GM23338 (cell line): ENCODE measurements around the gene WNT1. TPM values are rescaled to one million over a fixed set of nuclear protein-coding genes. Genes with fewer than 3 reads are reported as not detected.

ENCODE experiments used
- ATAC-seq: fragments of 200-7000 bp; cut with Tn5 transposase; 3 replicates; pipeline ENCODE4 v1.9.1; 2020
- DNase-seq: peaks from one replicate; pipeline ENCODE4 v3.0.0-alpha.2; 2015; ENCODE audit warnings: low spot score
- H2AFZ ChIP-seq: fragments of 200-600 bp; sonication (generic); 2 replicates; pipeline ENCODE4 v1.8.0; 2016; ENCODE audit warnings: antibody characterized with exemption, mild to moderate bottlenecking, moderate library complexity
- H3F3A ChIP-seq: fragments of 200-600 bp; sonication (generic); replicated peaks from 2 replicates; pipeline ENCODE4 v1.8.0; 2017; ENCODE audit warnings: antibody characterized with exemption, mixed run types, low read depth
- H3K27ac ChIP-seq: fragments of 200-600 bp; sonication (generic); 2 replicates; pipeline ENCODE4 v1.6.1; 2016; ENCODE audit warnings: low read depth
- H3K27me3 ChIP-seq: fragments of 200-600 bp; sonication (generic); 2 replicates; pipeline ENCODE4 v1.8.0; 2016; ENCODE audit warnings: mild to moderate bottlenecking, mixed run types, moderate library complexity; ENCODE audit not compliant: insufficient read depth
- H3K36me3 ChIP-seq: fragments of 200-600 bp; sonication (generic); 2 replicates; pipeline ENCODE4 v1.8.0; 2016; ENCODE audit warnings: mild to moderate bottlenecking; ENCODE audit not compliant: insufficient read depth
- H3K4me1 ChIP-seq: fragments of 200-600 bp; sonication (generic); 2 replicates; pipeline ENCODE4 v1.8.0; 2016; ENCODE audit warnings: mild to moderate bottlenecking, moderate library complexity; ENCODE audit not compliant: insufficient read depth
- H3K4me2 ChIP-seq: fragments of 200-600 bp; sonication (generic); 2 replicates; pipeline ENCODE4 v1.7.1; 2017; ENCODE audit warnings: mixed run types
- H3K4me3 ChIP-seq: fragments of 200-600 bp; sonication (generic); 2 replicates; pipeline ENCODE4 v1.6.1; 2016; ENCODE audit warnings: mixed run types
- H3K79me2 ChIP-seq: fragments of 200-600 bp; sonication (generic); replicated peaks from 2 replicates; pipeline ENCODE4 v1.8.0; 2017; ENCODE audit warnings: mild to moderate bottlenecking; ENCODE audit not compliant: insufficient read depth
- H3K9me2 ChIP-seq: fragments of 200-600 bp; sonication (generic); 2 replicates; pipeline ENCODE4 v1.8.0; 2017; ENCODE audit not compliant: insufficient read depth
- H4K20me1 ChIP-seq: fragments of 200-600 bp; sonication (generic); replicated peaks from 2 replicates; pipeline ENCODE4 v1.8.0; 2017; ENCODE audit warnings: mild to moderate bottlenecking; ENCODE audit not compliant: insufficient read depth
- H3K27ac Mint-ChIP-seq: 2 replicates; pipeline ENCODE4 v1.8.0; 2020; ENCODE audit warnings: inconsistent platforms, mild to moderate bottlenecking, moderate library complexity, mixed read lengths
- H3K27me3 Mint-ChIP-seq: 3 replicates; pipeline ENCODE4 v1.8.0; 2022; ENCODE audit warnings: low read depth, mild to moderate bottlenecking, moderate library complexity, mixed read lengths, inconsistent platforms; ENCODE audit not compliant: insufficient read depth, poor library complexity
- H3K36me3 Mint-ChIP-seq: 3 replicates; pipeline ENCODE4 v1.8.0; 2021; ENCODE audit warnings: low read depth, mild to moderate bottlenecking, inconsistent platforms, moderate library complexity, mixed read lengths
- H3K4me1 Mint-ChIP-seq: 3 replicates; pipeline ENCODE4 v1.8.0; 2020; ENCODE audit warnings: mild to moderate bottlenecking, inconsistent platforms, mixed read lengths
- H3K4me3 Mint-ChIP-seq: 3 replicates; pipeline ENCODE4 v1.8.0; 2021; ENCODE audit warnings: moderate library complexity, mild to moderate bottlenecking, inconsistent platforms, mixed read lengths
- H3K9me3 Mint-ChIP-seq: 3 replicates; pipeline ENCODE4 v1.8.0; 2020; ENCODE audit warnings: moderate library complexity, mild to moderate bottlenecking, inconsistent platforms, mixed read lengths
- CREB1 ChIP-seq: fragments of 250-450 bp; sonication (Bioruptor Pico); IDR thresholded peaks from 2 replicates; pipeline ENCODE4 v1.5.0; 2020; ENCODE audit warnings: low read depth, mild to moderate bottlenecking, moderate library complexity
- CTCF ChIP-seq, 2 experiments: fragments of 200-600 bp in 1 of 2; sonication (generic) in 1 of 2; conservative IDR thresholded peaks; 2 replicates each; pipeline versions ENCODE4 v1.5.1 to v1.6.1; 2016 to 2017; ENCODE audit warnings: antibody characterized with exemption in 2 of 2, low read depth in 2 of 2, mild to moderate bottlenecking in 2 of 2, moderate library complexity in 1 of 2
- ETS1 ChIP-seq: IDR thresholded peaks from 2 replicates; pipeline ENCODE4 v1.6.1; 2016; ENCODE audit warnings: antibody characterized with exemption
- EZH2 ChIP-seq: fragments of 200-600 bp; sonication (generic); IDR thresholded peaks from one replicate; pipeline ENCODE4 v1.8.0; 2017; ENCODE audit warnings: antibody characterized with exemption, mild to moderate bottlenecking, low read depth; ENCODE audit not compliant: unreplicated experiment
- NANOG ChIP-seq: IDR thresholded peaks from 2 replicates; pipeline ENCODE4 v1.6.1; 2016; ENCODE audit warnings: antibody characterized with exemption, borderline replicate concordance
- POLR2AphosphoS5 ChIP-seq: IDR thresholded peaks from 2 replicates; pipeline ENCODE4 v1.6.1; 2016; ENCODE audit warnings: antibody characterized with exemption, low read depth
- REST ChIP-seq: IDR thresholded peaks from one replicate; pipeline ENCODE4 v1.6.1; 2018; ENCODE audit warnings: antibody characterized with exemption; ENCODE audit not compliant: unreplicated experiment
- ZNF462 ChIP-seq: fragments of 250-450 bp; sonication (Bioruptor Pico); IDR thresholded peaks from 2 replicates; pipeline ENCODE4 v1.5.0; 2020; ENCODE audit warnings: mild to moderate bottlenecking, moderate library complexity
- polyA plus RNA-seq: library from polyadenylated mRNA; unstranded; fragments of >200 nt; fragmentation: Nextera tagmentation; extraction: Ambion mirVana; gene quantifications from 2 replicates; pipeline ENCODE4 v1.2.1, GENCODE V29; 2016
- total RNA-seq: library from RNA; depleted of rRNA; stranded (reverse); fragments of >200 nt; shearing (Covaris generic); gene quantifications from 2 replicates; pipeline ENCODE4 v1.2.3, GENCODE V29; 2014

WNT1 gene
- total and polyA plus RNA-seq, 2 experiments from 2014 or later: not detected

- Histone ChIP-seq H3K4me3 (peak within 1 kb of the TSS; percentile 81), H4K20me1 (peaks cover 4% of the 10 kb centered on the region; the same call in 1 of the 2 replicates), H3F3A (peaks cover 16% of the 10 kb centered on the region; the same call in 1 of the 2 replicates), H3K27ac (peak within 1 kb of the TSS; percentile 97), H3K79me2 (no peaks in the 10 kb centered on the region), H3K27me3 (no peaks in the 10 kb centered on the region), H3K4me2 (peak within 1 kb of the TSS; percentile 88), H3K36me3 (peaks cover 15% of the 10 kb centered on the region), H3K9me2 (no peaks in the 10 kb centered on the region), H3K4me1 (peaks cover 5% of the 10 kb centered on the region; the same call in 1 of the 2 replicates), H2AFZ (peak within 1 kb of the TSS; percentile 91)
- Mint-ChIP-seq H3K27ac (peak within 1 kb of the TSS; percentile 97), H3K9me3 (no peaks in the 10 kb centered on the region), H3K36me3 (peaks cover 25% of the 10 kb centered on the region), H3K4me1 (peaks cover 18% of the 10 kb centered on the region; the same call in 2 of the 3 replicates), H3K27me3 (peaks cover 20% of the 10 kb centered on the region), H3K4me3 (peak within 1 kb of the TSS; percentile 93)
- peak; percentile 99 for DNase-seq
- ATAC-seq: peak; percentile 91
- TF ChIP-seq CREB1 (CRISPR knock-in tag) (peak; percentile 92), CTCF (conservative IDR thresholded peaks at IDR 0.05; ENCODE audit: low read depth in 2 of 2) (peak; percentile 39 to 69), ZNF462 (no peak), REST (no peak), POLR2AphosphoS5 (peak; percentile 85), EZH2 (no peak), ETS1 (peak; percentile 71; the same call in 1 of the 2 replicates), NANOG (no peak)
Measured at GRCh38 chr12:49018261-49019119, 40.4 kb downstream of the WNT1 start, which contains the start of gene PRKAG1. PRKAG1 (minus strand) TSS chr12:49018776; CDS start chr12:49018740, 36 bp downstream.
